ENCODE data around the gene SEC63. TPM values are rescaled to one million over a fixed set of nuclear protein-coding genes. Genes with fewer than 3 reads are reported as not detected.
A peak's percentile ranks its signal among the peaks of the same experiment; 100 is the strongest.

The SEC63 gene
- total and polyA plus RNA-seq, 2 of the 4 experiments (the other 2 are of a cell fraction), result 8.6 to 22.4 TPM

- TF ChIP-seq MXI1 (IDR thresholded peaks at IDR 0.05; ENCODE audit: borderline replicate concordance, low read depth, low read length) (no peak), FOS (IDR thresholded peaks at IDR 0.05; ENCODE audit: low read depth, low read length) (no peak)
Measured at GRCh38 chr6:107956586-107957307, 1.3 kb downstream of the SEC63 start (continued).

DNA sequence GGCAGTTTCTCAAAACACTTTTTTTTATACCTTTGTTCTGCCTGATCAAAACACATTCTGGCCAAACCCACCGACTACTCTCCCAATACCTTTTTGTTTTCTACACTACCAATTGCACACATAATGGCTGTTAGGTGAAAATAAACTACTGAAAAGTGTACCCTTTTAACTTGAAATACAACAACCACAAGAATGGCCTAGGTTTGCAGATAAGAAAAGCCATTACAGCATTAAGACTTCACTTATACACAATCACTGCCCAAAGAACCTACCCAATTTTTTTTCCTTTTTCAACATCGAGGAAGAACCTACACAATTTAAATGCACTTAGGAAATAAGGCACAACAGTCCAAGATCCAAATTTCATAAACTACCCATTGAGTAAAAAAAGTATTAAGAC lies 1.8 kb downstream of the SEC63 start:
- peaks cover 3% of the 10 kb centered on the region; the same call in 1 of the 2 replicates for H3K36me3 ChIP-seq (ENCODE audit: control insufficient read depth, insufficient read depth, low read length)
- H4K20me1 ChIP-seq (ENCODE audit: insufficient read depth, low read length), result peaks cover 36% of the 10 kb centered on the region
- H3K4me2 ChIP-seq (ENCODE audit: low read depth, low read length), result peak overlapping the region; percentile 77
- H2BK20ac ChIP-seq (ENCODE audit: low read depth, low read length), result no peak overlapping the region
- H2BK120ac ChIP-seq (ENCODE audit: low read depth, low read length), result no peak overlapping the region
- ATAC-seq (ENCODE audit: low read depth) (no peak), DNase-seq (no peak)
- H3K18ac ChIP-seq (ENCODE audit: low read depth, low read length), result no peak overlapping the region
- H3K4ac ChIP-seq (ENCODE audit: low read depth, low read length), result no peak overlapping the region; the same call in 1 of the 2 replicates
- no peak overlapping the region; the same call in 1 of the 2 replicates for H3K14ac ChIP-seq (replicated peaks; ENCODE audit: low read depth, low read length)
- peak overlapping the region; percentile 86 for H2BK5ac ChIP-seq (ENCODE audit: low read depth, low read length, poor library complexity, severe bottlenecking)
- BruUV-seq (replicated peaks), result no TSS peak
- no peak overlapping the region for H2AFZ ChIP-seq (replicated peaks; ENCODE audit: low read length, poor library complexity)
- peak overlapping the region; percentile 31; the same call in 1 of the 2 replicates for H4K5ac ChIP-seq (ENCODE audit: low read depth, low read length)
- peaks cover 3% of the 10 kb centered on the region; the same call in 1 of the 2 replicates for H3K9me1 ChIP-seq (ENCODE audit: insufficient read depth, low read length)
- dilution Hi-C loops (cut with HindIII; ENCODE audit: low sequenced_read_pairs, unreplicated experiment) (no loop called here), in situ Hi-C loops (cut with MboI; ENCODE audit: low sequenced_read_pairs) (no loop called here), intact Hi-C loops (cut with micrococcal nuclease) (loop anchor here (10.0 kb wide), 1 partner anchor 281 kb away; no protein-coding TSS in a partner anchor)
- peak overlapping the region; percentile 99; the same call in 1 of the 2 replicates for H3K9ac ChIP-seq (ENCODE audit: low read depth, low read length)
- ChIA-PET CTCF (no interaction called here), POLR2A (ENCODE audit: unreplicated experiment) (no interaction called here)
- no peak overlapping the region for H2AK9ac ChIP-seq (replicated peaks; ENCODE audit: low read depth, low read length, poor library complexity)
- H3K9me3 ChIP-seq (ENCODE audit: control insufficient read depth, insufficient read depth, low read length), result no peaks in the 10 kb centered on the region
- peak overlapping the region; percentile 20; the same call in 1 of the 2 replicates for H3K23ac ChIP-seq (ENCODE audit: low read depth, low read length)
- H3K4me1 ChIP-seq (ENCODE audit: control insufficient read depth, insufficient read depth, low read length), result peaks cover 5% of the 10 kb centered on the region; the same call in 1 of the 2 replicates
- peak overlapping the region in 1 of 2 experiments; percentile 13; a peak in 1 of 4 replicates for H4K8ac ChIP-seq (ENCODE audit: low read depth in 2 of 2, low read length in 2 of 2)
- H3K56ac ChIP-seq (ENCODE audit: extremely low read depth, insufficient read depth, low read length), result peak overlapping the region; percentile 96; the same call in 1 of the 2 replicates
- peak overlapping the region; percentile 90 for H3K4me3 ChIP-seq (ENCODE audit: insufficient read depth, low read depth, low read length)
- no peak overlapping the region for H2AK5ac ChIP-seq (ENCODE audit: low read depth, low read length)
- H3K79me1 ChIP-seq (ENCODE audit: low read depth in 1 of 2, low read length in 2 of 2), result peaks cover 0 to 24% of the 10 kb centered on the region in 2 experiments; a peak in 1 of 4 replicates
- H4K91ac ChIP-seq (ENCODE audit: insufficient read depth, low read depth, low read length), result 0 out of 2 replicates have a peak overlapping the region, but pooled peaks have one; percentile 11
- H2BK15ac ChIP-seq (ENCODE audit: low read depth, low read length), result no peak overlapping the region
- no peaks in the 10 kb centered on the region for H3K27me3 ChIP-seq (ENCODE audit: control insufficient read depth, insufficient read depth, low read length)
- H3K27ac ChIP-seq (ENCODE audit: insufficient read depth, low read length), result peak overlapping the region; percentile 95; the same call in 1 of the 2 replicates
- no CpG with 5 or more reads among the region's 2 CpGs for WGBS, 2 experiments (ENCODE audit: extremely low coverage in 2 of 2, insufficient read length in 1 of 2)
- TF ChIP-seq FOS (IDR thresholded peaks at IDR 0.05; ENCODE audit: low read depth, low read length), result no peak
- no peak for TF ChIP-seq BHLHE40 (IDR thresholded peaks at IDR 0.05; ENCODE audit: low read depth, low read length)
- TF ChIP-seq ELK1 (IDR thresholded peaks at IDR 0.05; ENCODE audit: borderline replicate concordance, low read depth, low read length), result no peak
- no peak for TF ChIP-seq USF2 (IDR thresholded peaks at IDR 0.05; ENCODE audit: low read depth, low read length)
- no peak for TF ChIP-seq MAZ (IDR thresholded peaks at IDR 0.05; ENCODE audit: borderline replicate concordance, low read depth, low read length)
- no peak for TF ChIP-seq RAD21 (IDR thresholded peaks at IDR 0.05; ENCODE audit: low read length)
- no peak for TF ChIP-seq RCOR1 (IDR thresholded peaks at IDR 0.05; ENCODE audit: insufficient replicate concordance, low read length)
- no peak for TF ChIP-seq POLR2A (IDR thresholded peaks at IDR 0.05; ENCODE audit: low read depth, low read length)
- TF ChIP-seq SMC3 (IDR thresholded peaks at IDR 0.05; ENCODE audit: low read depth, low read length), result no peak
- TF ChIP-seq MAFK (IDR thresholded peaks at IDR 0.05; ENCODE audit: low read depth, low read length), result no peak
- TF ChIP-seq MXI1 (IDR thresholded peaks at IDR 0.05; ENCODE audit: borderline replicate concordance, low read depth, low read length), result no peak
